Gastroesophageal sphincter (tissue), 4 donors: Measurements from ENCODE around the gene BAIAP2. TPM values are rescaled to one million over a fixed set of nuclear protein-coding genes. Genes with fewer than 3 reads are reported as not detected.
A peak's percentile ranks its signal among the peaks of the same experiment; 100 is the strongest.
"Not testable (repeated sequence)": the region's sequence is repeated elsewhere in the genome, so short reads cannot be mapped to it uniquely, and the experiment has no call there.

Source experiments
- ATAC-seq: fragments of 150-250 bp; one replicate; pipeline ENCODE4 v1.9.1; 2016; ENCODE audit warnings: mild to moderate bottlenecking, moderate library complexity
- H3K27ac ChIP-seq, 4 donors: fragments of 200-600 bp; sonication (generic) in 3 of 4; 1 replicate in 3 of 4; 2 replicates in 1 of 4; pipeline ENCODE4 v1.5.1; 2016 to 2019
- H3K27me3 ChIP-seq: fragments of 200-600 bp; sonication (generic); one replicate; pipeline ENCODE4 v1.5.1; 2019
- H3K36me3 ChIP-seq, 2 donors: fragments of 200-600 bp; sonication (generic); one replicate each; pipeline ENCODE4 v1.5.1; 2019; ENCODE audit warnings: control low read depth in 1 of 2
- H3K4me1 ChIP-seq, 3 donors: fragments of 200-600 bp; sonication (generic); 1 replicate in 2 of 3; 2 replicates in 1 of 3; pipeline ENCODE4 v1.5.1; 2016 to 2019; ENCODE audit warnings: control low read depth in 2 of 3
- H3K4me3 ChIP-seq, 2 donors: fragments of 200-600 bp; sonication (generic); one replicate each; pipeline ENCODE4 v1.5.1; 2019; ENCODE audit warnings: mild to moderate bottlenecking in 1 of 2, moderate library complexity in 1 of 2
- H3K9me3 ChIP-seq, 3 donors: fragments of 200-600 bp; sonication (generic); one replicate each; pipeline ENCODE4 v1.5.1; 2017 to 2019; ENCODE audit warnings: control low read depth in 2 of 3
- EP300 ChIP-seq: sonication (generic); formaldehyde crosslinking; IDR thresholded peaks from one replicate; pipeline ENCODE4 v1.6.1; 2017; ENCODE audit warnings: antibody characterized with exemption, mild to moderate bottlenecking
- POLR2A ChIP-seq, 2 donors: fragments of 450-650 bp; IDR thresholded peaks; one replicate each; pipeline ENCODE4 v1.6.1; 2017; ENCODE audit warnings: antibody characterized with exemption in 2 of 2, mild to moderate bottlenecking in 2 of 2, moderate library complexity in 1 of 2
- POLR2AphosphoS5 ChIP-seq: sonication (generic); formaldehyde crosslinking; IDR thresholded peaks from one replicate; pipeline ENCODE4 v1.6.1; 2017; ENCODE audit warnings: antibody characterized with exemption
- WGBS, 2 donors: methylation state at CpG; one replicate each; pipeline ENCODE4 v1.1.5; 2018; ENCODE audit warnings: low coverage in 1 of 2; 5-methylcytosine and 5-hydroxymethylcytosine counted together
- total RNA-seq, 4 donors: library from RNA; depleted of rRNA; stranded (reverse); fragments of >200 nt; gene quantifications; one replicate each; pipeline ENCODE4 v1.1.0, GENCODE V29; 2016
- TF ChIP-seq, protein P1 (sequence below), 4 experiments: fragments of 200-600 bp in 2 of 4; fragments of 450-650 bp in 2 of 4; sonication (generic) in 1 of 4; IDR thresholded peaks; one replicate each; pipeline ENCODE4 v1.5.1; 2017 to 2019; ENCODE audit warnings: antibody characterized with exemption in 4 of 4, mild to moderate bottlenecking in 2 of 4, moderate library complexity in 2 of 4

Gene BAIAP2
- total RNA-seq, 4 donors from 2014 or later, result 32.7 to 54.9 (median 40.6) TPM

GRCh38 chr17:81012574-81013447 is 22.1 kb upstream of the BAIAP2 start:
- no peak for ATAC-seq

GRCh38 chr17:81013642-81014041 is 21.3 kb upstream of the BAIAP2 start:
- H3K9me3 ChIP-seq, result peaks cover 0 to 12% (median 0%) of the 10 kb centered on the region in 3 donors
- no peaks in the 10 kb centered on the region for H3K27me3 ChIP-seq
- 86 to 100% methylated on average over 1 to 3 of the region's 6 CpGs for WGBS, 2 donors
- no peaks in the 10 kb centered on the region for H3K36me3 ChIP-seq
- no peak overlapping the region for H3K27ac ChIP-seq
- no peak overlapping the region for H3K4me3 ChIP-seq
- H3K4me1 ChIP-seq, result peaks cover 0 to 15% (median 11%) of the 10 kb centered on the region in 3 donors
- no peak for TF ChIP-seq EP300
- no peak for TF ChIP-seq POLR2AphosphoS5
- TF ChIP-seq, protein P1, sequence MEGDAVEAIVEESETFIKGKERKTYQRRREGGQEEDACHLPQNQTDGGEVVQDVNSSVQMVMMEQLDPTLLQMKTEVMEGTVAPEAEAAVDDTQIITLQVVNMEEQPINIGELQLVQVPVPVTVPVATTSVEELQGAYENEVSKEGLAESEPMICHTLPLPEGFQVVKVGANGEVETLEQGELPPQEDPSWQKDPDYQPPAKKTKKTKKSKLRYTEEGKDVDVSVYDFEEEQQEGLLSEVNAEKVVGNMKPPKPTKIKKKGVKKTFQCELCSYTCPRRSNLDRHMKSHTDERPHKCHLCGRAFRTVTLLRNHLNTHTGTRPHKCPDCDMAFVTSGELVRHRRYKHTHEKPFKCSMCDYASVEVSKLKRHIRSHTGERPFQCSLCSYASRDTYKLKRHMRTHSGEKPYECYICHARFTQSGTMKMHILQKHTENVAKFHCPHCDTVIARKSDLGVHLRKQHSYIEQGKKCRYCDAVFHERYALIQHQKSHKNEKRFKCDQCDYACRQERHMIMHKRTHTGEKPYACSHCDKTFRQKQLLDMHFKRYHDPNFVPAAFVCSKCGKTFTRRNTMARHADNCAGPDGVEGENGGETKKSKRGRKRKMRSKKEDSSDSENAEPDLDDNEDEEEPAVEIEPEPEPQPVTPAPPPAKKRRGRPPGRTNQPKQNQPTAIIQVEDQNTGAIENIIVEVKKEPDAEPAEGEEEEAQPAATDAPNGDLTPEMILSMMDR (IDR thresholded peaks at IDR 0.05), result no peak
- no peak for TF ChIP-seq POLR2A (IDR thresholded peaks at IDR 0.05)
- ATAC-seq, result no peak

More at GRCh38 chr17:81012574-81013447, 22.1 kb upstream of the BAIAP2 start:
- Histone ChIP-seq H3K27me3 (no peaks in the 10 kb centered on the region), H3K36me3 (no peaks in the 10 kb centered on the region), H3K9me3 (peaks cover 0 to 12% (median 0%) of the 10 kb centered on the region in 3 donors), H3K27ac (no peak overlapping the region), H3K4me1 (peaks cover 0 to 7% (median 2%) of the 10 kb centered on the region in 3 donors), H3K4me3 (no peak overlapping the region)
- no peak for TF ChIP-seq POLR2A (IDR thresholded peaks at IDR 0.05)
- no peak for TF ChIP-seq EP300
- TF ChIP-seq POLR2AphosphoS5, result no peak
- 66 to 97% methylated on average over 3 to 5 of the region's 13 CpGs for WGBS, 2 donors

DNA sequence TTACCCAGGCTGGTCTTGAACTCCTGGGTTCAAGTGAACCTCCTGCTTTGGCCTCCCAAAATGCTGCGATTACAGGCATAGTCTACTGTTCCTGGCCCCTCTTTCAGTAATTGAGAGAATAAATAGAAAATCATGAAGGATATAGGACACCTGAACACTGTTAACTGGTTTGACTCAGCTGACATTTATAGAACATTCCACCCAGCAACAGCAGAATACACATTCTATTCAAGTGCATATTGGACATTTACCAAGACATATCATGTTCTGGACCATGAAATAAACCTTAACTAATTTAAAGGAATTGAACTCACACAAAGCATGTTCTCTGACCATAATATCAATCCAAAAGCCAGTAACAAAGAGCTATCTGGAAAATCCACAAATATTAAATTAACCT is 19.8 kb upstream of the BAIAP2 start:
- no peak for ATAC-seq
- TF ChIP-seq, protein P1 (IDR thresholded peaks at IDR 0.05), result no peak

DNA sequence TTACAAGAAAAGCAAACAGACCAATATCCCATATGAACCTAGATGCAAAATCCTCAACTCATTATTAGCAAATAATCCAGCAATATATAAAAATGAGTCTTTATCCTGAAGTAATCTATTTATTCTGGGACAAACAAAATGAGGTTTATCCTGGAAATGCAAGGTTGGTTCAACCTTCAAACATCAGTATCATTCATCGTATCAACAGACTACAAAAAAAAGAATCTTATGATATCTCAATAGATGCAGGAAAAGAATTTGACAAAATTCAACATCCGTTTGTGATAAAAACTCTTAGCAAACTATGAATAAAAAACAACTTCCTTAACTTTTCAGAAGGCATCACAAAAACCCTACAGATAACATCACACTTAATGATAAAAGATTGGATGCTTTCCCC is 18.4 kb upstream of the BAIAP2 start:
- peaks cover 0 to 45% (median 22%) of the 10 kb centered on the region in 3 donors for H3K4me1 ChIP-seq
- TF ChIP-seq EP300 (no peak), POLR2AphosphoS5 (no peak), POLR2A (IDR thresholded peaks at IDR 0.05) (no peak)
- TF ChIP-seq, protein P1 (IDR thresholded peaks at IDR 0.05), result no peak
- no peak overlapping the region for H3K4me3 ChIP-seq
- peaks cover 0 to 1% (median 0%) of the 10 kb centered on the region in 3 donors for H3K9me3 ChIP-seq
- no peaks in the 10 kb centered on the region for H3K27me3 ChIP-seq
- ATAC-seq, result no peak
- 89 to 91% methylated on average over 2 of the region's 2 CpGs for WGBS, 2 donors
- no peaks in the 10 kb centered on the region for H3K36me3 ChIP-seq
- H3K27ac ChIP-seq, result no peak overlapping the region

More for the DNA sequence above, 19.8 kb upstream of the BAIAP2 start:
- Histone ChIP-seq H3K4me1 (peaks cover 0 to 30% (median 11%) of the 10 kb centered on the region in 3 donors), H3K27me3 (no peaks in the 10 kb centered on the region), H3K36me3 (no peaks in the 10 kb centered on the region), H3K4me3 (no peak overlapping the region), H3K9me3 (peaks cover 0 to 12% (median 0%) of the 10 kb centered on the region in 3 donors), H3K27ac (no peak overlapping the region)
- 86% methylated on average over 1 of the region's 1 CpG; no CpG with 5 or more reads in 1 of the 2 donors for WGBS, 2 donors

DNA sequence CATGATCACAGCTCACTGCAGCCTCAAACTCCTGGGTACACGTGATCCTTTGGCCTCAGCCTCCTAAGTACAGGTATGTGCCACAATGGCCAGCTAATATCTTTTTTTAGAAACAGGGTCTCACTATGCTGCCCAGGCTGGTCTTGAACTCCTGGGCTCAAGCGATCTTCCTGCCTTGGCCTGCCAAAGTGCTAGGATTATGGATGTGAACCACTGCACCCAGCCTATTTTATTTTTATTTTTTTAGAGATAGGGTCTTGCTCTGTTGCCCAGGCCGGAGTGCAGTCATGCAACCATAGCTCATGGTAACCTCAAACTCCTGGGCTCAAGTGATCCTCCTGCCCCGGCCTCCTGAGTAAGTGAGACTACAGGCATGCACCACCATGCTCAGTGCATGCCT is 17.6 kb upstream of the BAIAP2 start:
- 92 to 96% methylated on average over 3 of the region's 4 CpGs for WGBS, 2 donors
- peak overlapping the region in 2 of 4 donors; percentile 72 to 80 for H3K27ac ChIP-seq
- H3K36me3 ChIP-seq, H3K9me3 ChIP-seq, H3K4me3 ChIP-seq, ATAC-seq, H3K27me3 ChIP-seq: not testable (repeated sequence)
- H3K4me1 ChIP-seq, result peaks cover 0 to 52% (median 22%) of the 10 kb centered on the region in 3 donors
